Transverse colon (tissue), 4 donors: ENCODE results near the gene POR. TPM values are rescaled to one million over a fixed set of nuclear protein-coding genes. Genes with fewer than 3 reads are reported as not detected.

Experiments
- DNase-seq: peaks from one replicate; pipeline ENCODE4 v3.0.0-alpha.2; 2019
- H3K27ac ChIP-seq, 4 donors: fragments of 200-600 bp; sonication (generic); 2 replicates each; pipeline ENCODE4 v1.5.1; 2016 to 2018; ENCODE audit warnings: inconsistent platforms in 4 of 4
- H3K27me3 ChIP-seq: fragments of 200-600 bp; sonication (generic); 2 replicates; pipeline ENCODE4 v1.5.1; 2017; ENCODE audit warnings: inconsistent platforms
- H3K36me3 ChIP-seq, 4 donors: fragments of 200-600 bp; sonication (generic); 2 replicates each; pipeline ENCODE4 v1.5.1; 2017 to 2019; ENCODE audit warnings: inconsistent platforms in 4 of 4
- H3K4me1 ChIP-seq, 4 donors: fragments of 200-600 bp; sonication (generic); 2 replicates each; pipeline ENCODE4 v1.5.1; 2017 to 2020; ENCODE audit warnings: inconsistent platforms in 4 of 4
- H3K4me3 ChIP-seq, 4 donors: fragments of 200-600 bp; sonication (generic); 1 replicate in 1 of 4; 2 replicates in 3 of 4; pipeline versions ENCODE4 v1.5.1 to v1.6.1; 2017 to 2019; ENCODE audit warnings: inconsistent platforms in 4 of 4
- H3K9me3 ChIP-seq, 2 donors: fragments of 200-600 bp; sonication (generic); 2 replicates each; pipeline ENCODE4 v1.5.1; 2017 to 2019; ENCODE audit warnings: inconsistent platforms in 2 of 2
- CTCF ChIP-seq, 5 experiments: fragments of 200-600 bp in 3 of 5; fragments of 450-650 bp in 2 of 5; sonication (generic) in 3 of 5; IDR thresholded peaks; 1 replicate in 2 of 5; 2 replicates in 3 of 5; pipeline ENCODE4 v1.5.1; 2016 to 2017; ENCODE audit warnings: antibody characterized with exemption in 5 of 5, inconsistent platforms in 3 of 5, mild to moderate bottlenecking in 2 of 5, moderate library complexity in 1 of 5
- EP300 ChIP-seq: sonication (generic); formaldehyde crosslinking; IDR thresholded peaks from one replicate; pipeline ENCODE4 v1.6.1; 2017; ENCODE audit warnings: antibody characterized with exemption, low read depth
- POLR2A ChIP-seq: fragments of 450-650 bp; IDR thresholded peaks from one replicate; pipeline ENCODE4 v1.6.1; 2016; ENCODE audit warnings: antibody characterized with exemption, mild to moderate bottlenecking, moderate library complexity
- POLR2AphosphoS5 ChIP-seq, 3 donors: sonication (generic); formaldehyde crosslinking; IDR thresholded peaks; one replicate each; pipeline ENCODE4 v1.6.1; 2016; ENCODE audit warnings: antibody characterized with exemption in 3 of 3
- WGBS, 2 donors: methylation state at CpG; one replicate each; pipeline ENCODE4 v1.1.5; 2018; ENCODE audit warnings: low coverage in 1 of 2; 5-methylcytosine and 5-hydroxymethylcytosine counted together
- in situ Hi-C, 4 donors: fragments of 200-750 bp; cut with MboI; loops; one replicate each; pipeline versions ENCODE4 v1.15.0 to v1.15.1; 2017; ENCODE audit warnings: low sequenced_read_pairs in 3 of 4, low pct_ligation_motif_present in 1 of 4, low pct_unique_long_range_greater_than_20kb in 1 of 4
- intact Hi-C: fragments of 100-400 bp; cut with DNase I; formaldehyde crosslinking; loops from one replicate; pipeline ENCODE4 v1.15.1; 2023; ENCODE audit warnings: low total_unique reads
- total RNA-seq, 4 donors: library from RNA; depleted of rRNA; stranded (reverse); fragments of >200 nt; gene quantifications; one replicate each; pipeline ENCODE4 v1.1.0, GENCODE V29; 2016

POR gene
- total RNA-seq, 4 donors from 2014 or later = 95.9 to 200 (median 149) TPM

DNA sequence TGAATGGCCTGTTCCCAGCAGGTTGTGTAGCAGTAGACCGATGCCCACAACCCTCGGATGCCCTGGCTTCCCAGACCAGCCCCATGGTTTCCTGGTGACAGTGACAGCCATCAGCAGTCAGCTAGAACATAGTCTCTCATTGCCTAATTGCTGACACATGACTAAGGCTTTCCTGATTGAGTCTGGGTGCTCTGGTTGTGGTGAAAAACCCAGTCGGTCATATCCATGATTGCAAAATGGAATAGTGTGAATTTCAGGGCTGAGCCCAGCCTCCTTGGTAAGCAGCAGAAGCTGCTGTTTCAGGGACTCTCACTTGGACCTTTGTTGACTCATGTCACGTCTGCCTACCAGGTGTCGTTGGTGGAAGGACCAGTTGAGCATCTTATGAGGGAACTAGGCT, 36.6 kb downstream of the POR start:
- H3K9me3 ChIP-seq = no peaks in the 10 kb centered on the region
- TF ChIP-seq EP300 = no peak
- TF ChIP-seq CTCF (IDR thresholded peaks at IDR 0.05) = no peak
- no peak for TF ChIP-seq POLR2AphosphoS5 (IDR thresholded peaks at IDR 0.05)
- no peak for TF ChIP-seq POLR2A
- in situ Hi-C loops = no loop called here
- peaks cover 0 to 9% (median 4%) of the 10 kb centered on the region in 4 donors for H3K36me3 ChIP-seq
- no peak for DNase-seq
- WGBS, 2 donors = 72% methylated on average over 5 of the region's 5 CpGs; no CpG with 5 or more reads in 1 of the 2 donors
- no peaks in the 10 kb centered on the region for H3K27me3 ChIP-seq
- H3K4me1 ChIP-seq = peaks cover 2 to 7% (median 4%) of the 10 kb centered on the region in 4 donors
- H3K27ac ChIP-seq = no peak overlapping the region
- H3K4me3 ChIP-seq = no peak overlapping the region
- intact Hi-C loops = no loop called here

DNA sequence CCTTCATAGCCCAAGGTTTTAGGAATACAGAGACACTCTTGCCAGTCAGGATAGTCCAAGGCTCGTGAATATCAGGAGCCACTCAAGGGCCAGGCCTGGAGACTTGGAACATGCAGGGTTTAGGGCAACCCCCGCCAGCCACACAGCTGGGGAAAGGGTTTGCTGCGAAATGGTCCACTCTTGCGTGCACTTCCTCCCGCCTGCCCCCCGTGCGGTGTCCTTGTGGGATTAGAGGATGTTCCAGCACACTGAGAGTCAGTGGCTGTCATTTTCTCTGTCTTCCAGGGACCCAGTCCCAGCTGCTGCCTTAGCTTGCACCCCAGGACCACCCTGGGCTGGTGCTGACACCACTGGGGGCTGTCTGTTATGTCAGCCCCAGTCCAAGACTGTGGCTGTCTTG, 38.5 kb downstream of the POR start:
- DNase-seq = no peak
- peaks cover 10 to 22% (median 17%) of the 10 kb centered on the region in 4 donors for H3K4me1 ChIP-seq

DNA sequence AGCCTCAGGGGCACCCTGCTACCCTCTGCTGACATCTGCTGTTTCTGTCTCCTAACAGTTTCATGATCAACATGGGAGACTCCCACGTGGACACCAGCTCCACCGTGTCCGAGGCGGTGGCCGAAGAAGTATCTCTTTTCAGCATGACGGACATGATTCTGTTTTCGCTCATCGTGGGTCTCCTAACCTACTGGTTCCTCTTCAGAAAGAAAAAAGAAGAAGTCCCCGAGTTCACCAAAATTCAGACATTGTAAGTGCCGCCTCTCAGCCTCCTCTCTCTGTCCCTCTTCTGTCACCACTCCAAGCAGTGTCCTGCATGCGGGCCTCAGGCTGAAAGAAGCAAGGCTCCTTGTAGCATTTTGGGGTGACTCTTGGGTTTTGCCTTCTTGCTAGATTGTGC, 39.0 kb downstream of the POR start:
- intact Hi-C loops = no loop called here
- H3K4me3 ChIP-seq = no peak overlapping the region
- WGBS, 2 donors = 90% methylated on average over 11 of the region's 11 CpGs; no CpG with 5 or more reads in 1 of the 2 donors
- in situ Hi-C loops = no loop called here
- no peak for DNase-seq
- H3K9me3 ChIP-seq = no peaks in the 10 kb centered on the region
- H3K4me1 ChIP-seq = peaks cover 10 to 25% (median 18%) of the 10 kb centered on the region in 4 donors
- H3K36me3 ChIP-seq = peaks cover 0 to 9% (median 4%) of the 10 kb centered on the region in 4 donors
- TF ChIP-seq POLR2AphosphoS5 (IDR thresholded peaks at IDR 0.05) (no peak), POLR2A (no peak), CTCF (IDR thresholded peaks at IDR 0.05) (no peak), EP300 (no peak)
- peak overlapping the region in 1 of 4 donors; percentile 23 for H3K27ac ChIP-seq
- H3K27me3 ChIP-seq = no peaks in the 10 kb centered on the region

More for the DNA sequence above, 38.5 kb downstream of the POR start:
- H3K4me3 ChIP-seq = no peak overlapping the region
- 74 to 91% methylated on average over 5 to 7 of the region's 7 CpGs for WGBS, 2 donors
- intact Hi-C loops (no loop called here), in situ Hi-C loops (no loop called here)
- no peaks in the 10 kb centered on the region for H3K9me3 ChIP-seq
- peak overlapping the region in 1 of 4 donors; percentile 23 for H3K27ac ChIP-seq
- H3K36me3 ChIP-seq = peaks cover 0 to 9% (median 4%) of the 10 kb centered on the region in 4 donors
- no peaks in the 10 kb centered on the region for H3K27me3 ChIP-seq
- TF ChIP-seq POLR2AphosphoS5 (IDR thresholded peaks at IDR 0.05) (no peak), EP300 (no peak), CTCF (IDR thresholded peaks at IDR 0.05) (no peak), POLR2A (no peak)

DNA sequence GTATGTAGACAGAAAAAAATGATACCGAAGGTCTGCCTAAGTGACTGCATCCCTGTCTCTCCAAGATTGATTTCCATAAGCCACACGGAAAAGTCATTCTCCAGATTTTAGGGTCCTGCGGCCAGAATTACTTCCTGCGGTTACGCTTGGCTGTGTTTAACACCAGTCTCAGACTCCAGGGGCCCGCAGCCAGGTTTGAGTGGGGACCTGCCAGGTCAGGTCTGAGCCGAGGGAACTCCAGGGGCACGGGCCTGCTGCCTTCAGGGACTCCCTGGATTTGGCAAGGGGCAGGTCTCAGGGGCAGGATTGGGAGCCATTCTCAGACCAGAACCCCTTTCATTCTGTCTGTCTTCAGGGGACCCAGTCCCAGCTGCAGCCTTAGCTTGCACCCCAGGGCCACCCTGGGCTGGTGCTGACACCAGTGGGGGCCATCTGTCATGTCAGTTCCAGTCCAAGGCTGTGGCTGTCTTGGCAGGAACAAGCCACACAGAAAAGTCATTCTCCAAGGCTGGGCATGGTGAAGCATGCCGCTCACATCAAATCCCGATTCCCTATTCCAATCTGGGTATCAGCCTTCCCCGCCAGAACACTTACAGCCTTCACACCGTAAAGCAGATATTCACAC, 40.5 kb downstream of the POR start:
- intact Hi-C loops (no loop called here), in situ Hi-C loops (no loop called here)
- H3K4me3 ChIP-seq = no peak overlapping the region
- no peak for DNase-seq
- H3K27ac ChIP-seq = no peak overlapping the region
- H3K36me3 ChIP-seq = peaks cover 0 to 9% (median 4%) of the 10 kb centered on the region in 4 donors
- no peaks in the 10 kb centered on the region for H3K27me3 ChIP-seq
- peaks cover 11 to 31% (median 23%) of the 10 kb centered on the region in 4 donors for H3K4me1 ChIP-seq
- TF ChIP-seq POLR2AphosphoS5 (IDR thresholded peaks at IDR 0.05) = no peak
- no peak for TF ChIP-seq POLR2A
- no peak for TF ChIP-seq CTCF (IDR thresholded peaks at IDR 0.05)
- TF ChIP-seq EP300 = no peak
- WGBS, 2 donors = 95 to 100% methylated on average over 2 to 11 of the region's 12 CpGs
- no peaks in the 10 kb centered on the region for H3K9me3 ChIP-seq
